DMS 273 (cell line): ENCODE data around the gene GRSF1.
"Not testable (repeated sequence)": the region's sequence is repeated elsewhere in the genome, so short reads cannot be mapped to it uniquely, and the experiment has no call there.

ENCODE experiments used
- DNase-seq: peaks from one replicate; lab custom pipeline; 2025; ENCODE audit not compliant: unreplicated experiment; lab: John Stamatoyannopoulos, UW

Gene GRSF1, protein sequence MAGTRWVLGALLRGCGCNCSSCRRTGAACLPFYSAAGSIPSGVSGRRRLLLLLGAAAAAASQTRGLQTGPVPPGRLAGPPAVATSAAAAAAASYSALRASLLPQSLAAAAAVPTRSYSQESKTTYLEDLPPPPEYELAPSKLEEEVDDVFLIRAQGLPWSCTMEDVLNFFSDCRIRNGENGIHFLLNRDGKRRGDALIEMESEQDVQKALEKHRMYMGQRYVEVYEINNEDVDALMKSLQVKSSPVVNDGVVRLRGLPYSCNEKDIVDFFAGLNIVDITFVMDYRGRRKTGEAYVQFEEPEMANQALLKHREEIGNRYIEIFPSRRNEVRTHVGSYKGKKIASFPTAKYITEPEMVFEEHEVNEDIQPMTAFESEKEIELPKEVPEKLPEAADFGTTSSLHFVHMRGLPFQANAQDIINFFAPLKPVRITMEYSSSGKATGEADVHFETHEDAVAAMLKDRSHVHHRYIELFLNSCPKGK

DNA sequence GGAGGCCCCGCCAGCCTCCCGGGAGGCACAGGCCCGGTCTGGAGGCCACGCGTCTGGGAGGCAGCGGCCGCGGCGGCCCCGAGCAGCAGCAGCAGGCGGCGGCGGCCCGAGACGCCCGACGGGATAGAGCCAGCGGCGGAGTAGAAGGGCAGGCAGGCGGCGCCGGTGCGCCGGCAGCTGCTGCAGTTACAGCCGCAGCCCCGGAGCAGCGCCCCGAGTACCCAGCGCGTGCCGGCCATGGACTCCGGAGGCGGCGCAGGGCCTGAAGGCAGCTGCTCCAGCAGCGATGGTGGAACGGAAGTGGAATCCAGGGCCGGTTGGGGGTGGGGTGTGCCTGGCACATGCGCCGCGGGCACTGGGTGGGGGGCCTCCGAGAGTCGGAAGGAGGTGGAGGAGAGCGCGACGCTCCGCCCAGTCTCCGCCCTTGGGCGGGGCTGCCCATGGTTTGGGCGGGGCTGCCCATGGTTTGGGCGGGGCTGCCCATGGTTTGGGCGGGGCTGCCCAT is at the start of gene GRSF1:
Gene GRSF1, minus strand, starts transcription at position 302 of the 505 bp plus-strand sequence. Its CDS starts 63 bp downstream, at position 239.
- DNase-seq: peak; percentile 92

DNA sequence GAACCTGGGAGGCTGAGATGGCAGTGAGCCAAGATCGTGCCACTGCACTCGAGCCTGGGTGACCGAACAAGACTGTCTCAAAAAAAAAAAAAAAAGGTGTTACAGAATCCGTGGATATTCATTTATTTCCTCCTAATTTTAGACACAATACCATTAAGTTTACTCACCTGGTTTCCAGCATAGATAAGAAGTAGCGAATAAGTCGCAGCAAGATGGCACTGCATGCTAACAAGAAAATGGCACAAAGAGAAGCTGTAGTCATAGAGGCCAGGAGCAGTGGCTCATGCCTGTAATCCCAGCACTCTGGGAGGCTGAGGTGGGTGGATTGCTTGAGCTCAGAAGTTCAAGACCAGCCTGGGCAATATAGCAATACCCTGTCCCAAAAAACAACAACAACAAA is 45.5 kb upstream of the GRSF1 start:
- no peak for DNase-seq

DNA sequence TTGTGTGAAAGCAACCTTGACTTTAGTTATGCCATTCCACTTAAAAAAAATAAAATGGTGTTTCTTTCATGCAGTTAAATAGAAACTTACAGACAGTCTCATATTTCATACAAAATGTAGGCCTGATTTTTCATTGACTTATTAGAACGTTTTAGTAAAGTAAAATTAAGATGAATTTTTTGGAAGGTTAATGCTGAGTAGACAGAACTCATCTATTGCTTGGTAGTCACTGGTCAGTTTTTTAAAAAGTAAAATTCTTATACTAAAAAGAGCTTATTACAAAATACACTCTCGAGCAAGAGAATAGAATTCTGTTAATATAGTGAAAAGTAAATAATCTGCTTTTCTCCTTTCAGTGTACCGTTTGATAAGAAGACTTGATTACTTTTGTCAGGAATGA is 41.0 kb upstream of the GRSF1 start:
- DNase-seq: no peak

DNA sequence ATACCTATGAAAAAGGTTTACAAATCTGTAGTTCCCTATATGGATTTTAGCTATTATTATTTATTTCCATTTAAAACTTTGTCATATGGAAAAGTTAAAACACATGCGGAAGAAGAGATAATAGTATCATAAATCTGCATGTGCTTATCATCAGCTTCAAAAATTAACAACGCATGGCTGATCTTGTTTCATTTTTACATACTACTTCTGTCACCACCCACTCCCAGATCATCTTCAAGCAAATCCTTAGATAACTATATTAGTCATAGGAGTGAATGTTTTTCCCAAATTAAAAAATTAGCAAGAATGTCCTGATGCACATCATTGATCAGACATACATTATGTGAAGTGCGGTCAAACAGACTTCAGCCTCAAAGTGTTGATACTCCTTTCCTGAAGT is 37.9 kb upstream of the GRSF1 start:
- no peak for DNase-seq

DNA sequence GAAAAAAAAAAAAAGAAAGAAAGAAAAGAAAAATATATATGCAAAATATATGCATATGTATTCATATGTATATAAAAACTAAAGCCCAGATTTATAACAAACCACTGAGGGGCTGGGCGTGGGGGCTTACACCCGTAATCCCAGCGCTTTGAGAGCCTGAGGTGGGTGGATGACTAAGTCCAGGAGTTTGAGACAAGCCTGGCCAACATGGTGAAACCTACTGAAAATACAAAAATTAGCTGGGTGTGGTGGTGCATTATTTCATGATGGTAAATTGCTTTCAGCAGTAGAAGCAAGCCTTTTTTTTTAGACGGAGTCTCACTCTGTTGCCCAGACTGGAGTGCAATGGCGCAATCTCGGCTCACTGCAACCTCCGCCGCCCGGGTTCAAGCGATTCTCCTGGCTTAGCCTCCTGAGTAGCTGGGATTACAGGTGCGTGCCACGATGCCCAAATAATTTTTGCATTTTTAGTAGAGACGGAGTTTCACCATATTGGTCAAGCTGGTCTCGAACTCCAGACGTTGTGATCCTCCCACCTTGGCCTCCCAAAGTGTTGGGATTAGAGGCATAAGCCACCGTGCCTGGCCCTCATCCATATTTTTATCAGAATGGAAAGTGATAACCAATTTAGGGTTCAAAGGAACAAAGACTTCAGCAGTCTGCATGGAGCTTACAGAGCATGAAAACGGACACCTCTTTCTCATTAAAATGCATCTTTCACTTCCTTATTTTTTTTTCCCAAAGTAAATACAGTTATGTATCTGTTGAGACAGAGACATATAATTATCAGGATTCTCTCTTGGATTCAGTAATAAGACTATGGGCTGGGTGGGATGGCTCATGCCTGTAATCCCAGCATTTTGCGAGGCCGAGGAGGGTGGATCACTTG is 34.8 kb upstream of the GRSF1 start:
- DNase-seq: no peak

DNA sequence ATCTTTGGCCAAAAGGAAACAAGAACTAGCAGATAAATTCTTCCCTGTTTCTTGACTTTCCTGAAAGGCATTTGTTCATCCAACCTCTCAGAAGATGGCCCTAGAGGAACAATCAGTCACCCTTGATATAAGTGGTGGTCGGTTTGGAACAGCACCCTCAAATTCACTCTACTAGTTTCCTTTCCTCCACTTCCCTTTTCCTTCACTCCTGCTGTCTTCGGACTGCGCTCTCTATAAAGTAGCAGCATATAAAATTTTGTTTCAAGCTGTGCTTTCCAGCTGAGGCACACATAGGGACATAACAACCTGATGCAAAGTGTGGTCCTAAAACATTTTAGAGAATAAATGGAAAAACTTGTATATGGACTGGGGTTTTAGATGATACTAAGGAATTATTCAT is 33.5 kb upstream of the GRSF1 start:
- no peak for DNase-seq

DNA sequence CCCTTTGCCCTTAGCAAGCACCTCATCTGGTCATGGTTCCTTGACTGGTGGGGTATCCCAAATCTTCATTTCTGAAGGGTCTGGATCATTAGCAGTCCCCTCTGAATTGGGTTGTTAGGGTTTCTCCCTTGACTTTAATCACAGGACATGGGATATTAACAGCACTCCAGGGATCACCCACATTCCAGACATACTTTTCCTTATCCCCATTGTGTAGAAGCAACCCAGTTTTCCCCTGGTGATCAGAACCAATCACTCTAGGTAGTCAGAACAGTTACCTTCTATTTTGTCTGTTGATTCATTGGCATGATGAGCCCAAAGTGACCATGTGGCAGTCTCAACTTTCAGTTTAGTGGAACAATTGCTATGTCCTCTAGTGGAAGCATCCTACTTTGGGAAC is 29.1 kb upstream of the GRSF1 start:
- DNase-seq: no peak

DNA sequence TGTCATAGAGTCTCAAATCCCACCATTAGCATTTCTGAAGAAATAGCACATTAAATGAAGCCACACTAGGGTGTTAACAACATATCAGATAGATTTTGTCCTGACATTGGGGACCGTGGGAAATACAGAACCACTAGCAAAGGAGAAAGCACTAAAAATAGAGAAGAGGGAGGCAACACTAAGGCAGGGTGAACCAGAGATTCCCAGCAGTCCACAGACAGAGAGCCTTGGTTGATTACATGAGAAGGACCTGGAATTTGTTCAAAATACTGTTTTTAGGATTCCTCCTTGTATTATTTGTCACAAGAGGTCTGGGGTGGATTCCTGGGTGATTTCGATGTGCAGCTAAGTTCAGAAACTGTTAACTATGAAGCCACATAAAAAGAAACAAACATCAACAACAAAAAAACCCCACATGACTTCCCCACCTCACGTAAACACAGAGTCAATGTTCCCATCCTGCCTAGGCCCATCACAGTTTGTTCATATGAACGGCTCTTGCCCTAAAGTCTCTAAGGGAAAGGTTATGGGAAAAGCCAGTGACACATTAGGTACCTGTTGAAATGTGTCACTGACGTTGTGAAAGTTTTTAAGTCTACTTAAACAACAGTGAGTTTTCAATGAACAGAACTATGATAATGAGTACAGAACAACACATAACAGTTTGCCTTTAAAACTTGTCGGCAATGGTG is 23.6 kb upstream of the GRSF1 start:
- no peak for DNase-seq

DNA sequence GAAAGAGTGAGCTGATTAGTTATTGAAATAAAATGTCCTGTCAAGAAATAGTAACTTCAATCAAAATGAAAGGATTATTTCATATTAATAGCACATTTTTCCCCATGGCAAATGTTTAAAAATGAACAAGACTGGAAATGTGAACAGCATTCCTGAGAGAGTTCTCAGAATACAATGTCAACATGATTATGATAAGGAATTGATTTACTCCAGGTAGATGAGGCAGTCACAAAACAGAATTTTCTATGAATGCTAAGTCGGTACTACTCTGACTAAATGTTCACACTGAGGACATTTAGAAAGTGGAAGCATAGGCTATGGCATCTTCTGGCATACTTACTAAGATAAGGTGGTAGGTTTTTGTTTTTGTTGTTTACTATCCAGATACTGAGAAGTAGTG is 19.4 kb upstream of the GRSF1 start:
- DNase-seq: no peak

DNA sequence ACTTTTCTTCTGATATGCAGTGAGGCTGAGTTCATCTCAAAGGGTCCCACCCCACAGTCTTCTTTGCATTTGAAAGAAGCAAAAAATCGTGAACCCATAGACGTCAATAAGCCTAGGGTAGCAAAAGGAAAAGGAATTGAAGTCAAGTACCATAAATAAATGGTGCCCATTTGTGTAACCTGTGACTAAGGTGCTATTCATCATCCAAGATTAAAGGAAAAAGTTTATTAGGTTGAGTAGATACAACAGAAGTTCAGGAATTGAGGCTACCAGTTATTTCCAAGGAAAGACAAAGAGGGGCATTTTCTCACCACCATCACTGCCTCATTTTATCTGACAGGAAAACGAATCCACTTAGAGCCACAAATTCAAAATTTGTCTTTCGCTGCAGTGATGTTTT is 18.8 kb upstream of the GRSF1 start:
- no peak for DNase-seq

DNA sequence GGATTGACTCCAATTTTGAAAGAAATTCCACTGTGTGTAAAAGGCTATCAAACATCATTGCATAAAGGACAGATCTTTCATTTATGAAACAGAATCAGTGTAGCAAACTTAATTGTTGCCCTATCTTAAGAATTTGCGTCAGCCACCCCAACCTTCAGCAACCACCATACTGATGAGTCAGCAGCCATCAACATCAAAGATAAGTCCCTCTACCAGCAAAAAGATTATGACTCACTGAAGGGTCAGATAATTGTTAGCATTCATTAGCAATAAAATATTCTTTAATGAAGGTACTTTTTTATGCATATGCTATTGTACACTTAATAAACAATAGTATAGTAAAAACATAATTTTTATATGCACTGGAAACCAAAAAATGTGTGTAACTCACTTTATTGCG is 15.8 kb upstream of the GRSF1 start:
- DNase-seq: no peak

DNA sequence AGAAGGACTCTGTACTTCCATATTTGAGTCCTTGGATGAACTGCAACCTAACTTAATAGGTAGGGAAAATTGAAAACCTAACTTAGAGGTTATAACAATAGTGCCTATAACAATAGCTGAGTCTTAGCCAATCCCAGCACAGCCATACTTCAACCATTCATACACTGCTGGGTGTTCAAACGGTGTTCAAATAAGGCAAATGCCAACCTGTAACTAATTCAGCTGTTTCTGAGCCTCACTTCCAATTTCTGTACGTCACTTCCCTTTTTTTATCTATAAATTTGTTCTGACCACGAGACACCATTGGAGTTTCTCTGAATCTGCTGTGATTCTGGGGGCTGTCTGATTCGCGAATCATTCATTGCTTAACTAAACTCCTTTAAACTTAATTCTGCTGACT is 9.6 kb upstream of the GRSF1 start:
- no peak for DNase-seq

DNA sequence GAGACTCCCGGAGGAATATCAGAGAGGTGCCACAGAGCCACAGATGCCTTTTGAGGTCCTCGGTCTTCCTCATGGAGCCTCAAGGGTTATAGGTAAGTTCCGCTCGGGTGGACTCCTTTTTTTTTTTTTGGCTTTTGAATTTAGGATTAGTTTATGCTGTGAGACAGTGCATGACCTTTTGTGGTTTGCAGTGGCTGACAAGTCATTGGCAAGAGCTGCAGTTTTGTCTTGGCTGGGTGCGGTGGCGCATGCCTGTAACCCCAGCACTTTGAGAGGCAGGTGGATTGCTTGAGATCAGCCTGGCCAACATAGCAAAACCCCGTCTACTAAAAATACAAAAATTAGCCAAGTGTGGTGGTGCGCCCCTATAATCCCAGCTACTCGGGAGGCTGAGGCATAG is 4.5 kb upstream of the GRSF1 start:
- DNase-seq: no peak

DNA sequence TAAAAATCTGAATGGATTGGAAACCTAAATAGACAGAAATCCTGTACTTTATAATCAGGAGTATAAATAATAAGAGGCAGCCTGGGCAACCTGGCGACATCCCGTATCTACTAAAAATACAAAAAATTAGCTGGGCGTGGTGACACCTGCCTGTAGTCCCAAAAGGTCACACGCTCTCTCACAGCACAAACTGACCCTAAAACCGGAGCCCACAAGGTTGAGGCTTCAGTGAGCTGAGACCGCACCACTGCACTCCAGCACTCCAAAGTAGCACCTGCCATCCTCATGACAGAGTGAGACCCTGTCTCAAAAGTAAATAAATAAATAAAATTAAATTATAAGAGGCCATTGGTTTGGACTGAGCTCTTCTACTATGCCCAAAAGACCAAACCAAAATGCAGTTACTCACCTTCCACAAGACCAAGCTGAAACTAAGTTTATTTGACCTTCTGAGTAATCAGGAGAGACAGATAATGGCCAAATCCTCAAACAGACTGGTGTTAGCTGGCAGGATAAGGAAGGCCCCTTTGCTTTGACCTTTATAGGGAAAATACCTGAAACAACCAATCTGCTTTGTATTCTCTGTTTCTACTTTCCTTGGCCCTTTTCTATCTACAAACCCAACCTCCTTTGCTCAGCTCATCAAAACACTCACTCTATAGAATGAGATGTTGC is 3.2 kb upstream of the GRSF1 start:
- no peak for DNase-seq

DNA sequence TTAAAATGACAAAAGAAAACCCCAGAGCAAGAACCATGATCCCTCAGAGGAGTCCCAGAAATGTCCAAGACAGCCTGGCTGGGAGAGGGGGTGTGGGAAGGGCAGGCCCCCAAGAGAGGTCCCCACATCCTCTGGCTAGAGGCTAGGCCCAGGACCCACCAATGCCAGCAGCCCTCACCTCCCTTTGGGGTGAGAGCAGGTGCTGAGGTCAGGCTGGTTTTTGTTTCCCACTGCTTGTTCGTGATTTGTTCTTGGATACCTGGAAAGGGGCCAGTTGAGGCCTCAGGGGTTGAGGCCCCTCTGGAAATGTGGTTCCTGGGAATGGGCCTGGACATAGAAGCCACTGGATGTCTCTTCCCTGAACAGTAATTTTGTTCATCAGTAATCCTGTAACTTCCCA is 2.3 kb upstream of the GRSF1 start:
- no peak for DNase-seq

DNA sequence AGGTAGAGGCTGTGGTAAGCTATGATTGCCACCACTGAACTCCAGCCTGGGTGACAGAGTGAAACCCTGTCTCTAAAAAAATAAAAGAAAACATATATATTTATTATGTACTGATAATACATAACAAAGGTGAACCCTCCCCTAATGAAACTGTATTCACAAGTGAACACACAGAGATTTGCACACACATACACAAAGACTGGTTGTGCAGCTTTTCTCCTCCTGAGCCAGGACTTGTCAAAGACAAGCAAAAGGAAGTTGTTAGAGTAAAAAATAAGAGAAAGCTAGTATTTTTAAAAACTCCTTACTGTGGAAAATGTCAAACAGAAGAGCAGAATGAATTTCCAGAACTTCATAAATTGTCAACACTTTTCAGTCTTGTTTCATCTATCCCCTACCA is 1.5 kb upstream of the GRSF1 start:
- DNase-seq: no peak

DNA sequence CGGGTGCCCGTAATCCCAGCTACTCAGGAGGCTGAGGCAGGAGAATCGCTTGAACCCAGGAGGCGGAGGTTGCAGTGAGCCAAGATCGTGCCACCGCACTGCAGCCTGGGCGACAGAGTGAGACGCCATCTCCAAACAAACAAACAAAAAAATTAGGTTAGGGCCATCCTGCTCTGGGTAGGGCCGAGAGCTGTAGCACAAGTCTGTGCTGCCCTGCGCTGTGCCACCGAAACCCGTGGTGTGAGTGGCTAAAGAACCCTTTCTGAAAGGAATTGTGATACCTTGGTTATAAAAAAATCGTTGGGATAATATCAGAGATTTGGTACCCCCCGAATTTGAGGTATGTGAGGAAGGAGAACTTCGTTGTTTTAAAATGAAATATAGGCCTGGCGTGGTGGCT is 941 bp upstream of the GRSF1 start:
- not testable (repeated sequence) for DNase-seq

DNA sequence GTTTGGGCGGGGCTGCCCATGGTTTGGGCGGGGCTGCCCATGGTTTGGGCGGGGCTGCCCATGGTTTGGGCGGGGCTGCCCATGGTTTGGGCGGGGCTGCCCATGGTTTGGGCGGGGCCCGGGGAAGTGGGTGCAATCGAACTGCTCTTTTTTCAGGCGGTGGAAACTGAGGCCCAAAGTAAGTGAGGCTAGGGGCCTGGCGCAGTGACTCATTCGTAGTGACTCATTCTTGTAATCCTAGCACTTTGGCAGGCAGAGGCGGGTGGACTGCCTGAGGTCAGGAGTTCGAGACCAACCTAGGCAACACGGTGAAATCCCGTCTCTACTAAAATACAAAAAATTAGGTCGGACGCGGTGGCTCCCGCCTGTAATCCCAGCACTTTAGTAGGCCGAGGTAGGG is 447 bp upstream of the GRSF1 start:
- DNase-seq: peak; percentile 34

DNA sequence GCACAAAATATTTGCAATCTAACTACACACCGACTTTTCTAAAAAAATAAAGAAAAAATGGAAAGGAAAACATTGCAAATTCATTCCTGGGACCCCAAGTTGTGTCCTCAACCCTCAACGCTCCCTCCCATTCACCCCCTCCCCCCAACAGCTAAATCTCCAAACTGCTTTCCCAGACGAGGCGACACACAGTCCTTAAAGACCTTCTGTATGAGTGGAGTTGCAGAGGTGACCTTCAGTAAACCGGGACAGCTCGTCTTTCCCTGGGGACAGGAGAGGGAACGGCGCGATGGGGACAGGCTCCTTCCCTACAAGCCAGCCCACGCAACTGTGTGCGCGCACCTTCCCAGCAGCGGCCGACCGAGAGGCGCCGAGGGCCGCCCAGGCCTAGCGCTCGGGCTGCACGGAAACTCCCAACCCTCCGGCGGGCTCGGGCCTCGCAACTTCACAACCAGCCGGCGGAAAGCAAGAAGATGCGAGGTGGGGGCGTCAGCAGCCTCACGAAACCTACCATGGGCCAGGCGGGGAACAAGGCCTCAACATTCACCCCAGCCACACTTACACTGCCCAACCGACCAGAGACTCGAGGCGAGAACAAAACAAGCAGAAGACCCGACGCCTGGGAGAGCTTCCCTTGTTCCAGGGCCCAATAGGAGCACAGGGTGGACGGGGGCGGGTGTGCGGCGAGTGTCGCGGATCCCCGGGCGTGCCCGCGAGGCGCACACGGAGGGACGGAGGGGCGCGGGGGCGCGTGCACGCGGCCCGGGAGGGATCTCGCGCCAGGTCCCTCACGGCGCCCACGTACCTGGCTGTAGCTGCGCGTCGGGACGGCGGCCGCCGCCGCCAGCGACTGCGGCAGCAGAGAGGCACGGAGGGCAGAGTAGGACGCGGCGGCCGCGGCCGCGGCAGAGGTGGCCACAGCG is 763 bp downstream of the GRSF1 start:
- peak; percentile 77 for DNase-seq

DNA sequence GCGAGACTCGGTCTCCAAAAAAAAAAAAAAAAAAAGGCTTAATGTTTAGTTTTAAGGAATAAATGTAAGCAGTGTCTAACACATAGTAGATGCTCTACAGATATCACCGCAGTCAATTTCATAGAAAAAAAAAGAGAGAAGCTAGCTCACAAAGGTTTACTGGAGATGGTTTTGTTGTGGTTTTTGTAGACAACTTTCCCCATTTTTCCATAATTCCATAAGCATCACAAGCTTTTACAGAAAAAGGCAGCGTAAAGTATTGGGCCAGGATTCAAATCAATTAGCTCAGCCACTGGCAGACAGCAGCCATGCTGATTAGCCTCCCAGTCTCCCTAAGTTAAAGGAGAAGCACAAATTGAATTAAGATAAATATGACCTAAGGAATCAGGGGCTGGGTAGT is 1.5 kb downstream of the GRSF1 start:
- peak; percentile 32 for DNase-seq
